ENCODE results near the gene HDLBP.

DNA sequence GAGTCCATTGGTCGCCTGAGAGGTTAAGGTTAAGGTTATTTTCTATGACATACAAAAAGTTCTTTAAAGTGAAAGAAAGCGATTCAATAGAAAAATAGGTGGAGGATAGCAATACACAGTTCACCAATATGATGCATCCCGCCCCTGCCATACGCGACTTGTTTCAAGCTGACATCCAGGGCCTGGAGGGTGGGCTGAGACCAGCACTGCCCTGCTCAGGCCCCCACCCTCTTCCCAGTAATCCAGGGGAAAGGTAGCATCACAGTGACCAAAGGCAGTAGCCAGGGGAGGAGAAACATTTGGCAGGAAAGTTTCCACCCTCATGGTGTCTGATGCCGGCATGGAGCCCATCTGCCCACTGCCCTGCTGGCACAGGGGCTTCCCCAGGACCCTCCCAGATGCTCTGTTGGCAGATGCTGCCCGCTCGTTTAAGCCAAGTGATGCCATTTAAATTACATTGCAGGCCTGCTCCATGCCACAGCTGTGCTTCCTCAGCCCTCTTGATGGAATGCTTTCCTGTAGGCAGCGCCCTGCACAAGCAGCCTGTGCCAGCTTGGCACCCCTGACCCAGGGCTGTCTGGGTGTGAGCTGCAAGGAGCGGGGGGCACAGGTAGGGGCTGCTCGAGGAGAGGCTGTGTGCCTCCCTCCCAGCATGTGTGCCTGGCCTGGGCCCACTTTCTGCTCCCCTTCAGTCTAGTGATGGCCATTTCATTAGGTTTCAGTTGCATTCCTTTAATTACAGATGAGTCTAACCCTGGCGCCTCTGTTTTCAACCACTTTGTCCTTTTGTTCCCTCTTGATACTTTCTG, 137.7 kb downstream of the HDLBP start:
- TF ChIP-seq, protein P1, sequence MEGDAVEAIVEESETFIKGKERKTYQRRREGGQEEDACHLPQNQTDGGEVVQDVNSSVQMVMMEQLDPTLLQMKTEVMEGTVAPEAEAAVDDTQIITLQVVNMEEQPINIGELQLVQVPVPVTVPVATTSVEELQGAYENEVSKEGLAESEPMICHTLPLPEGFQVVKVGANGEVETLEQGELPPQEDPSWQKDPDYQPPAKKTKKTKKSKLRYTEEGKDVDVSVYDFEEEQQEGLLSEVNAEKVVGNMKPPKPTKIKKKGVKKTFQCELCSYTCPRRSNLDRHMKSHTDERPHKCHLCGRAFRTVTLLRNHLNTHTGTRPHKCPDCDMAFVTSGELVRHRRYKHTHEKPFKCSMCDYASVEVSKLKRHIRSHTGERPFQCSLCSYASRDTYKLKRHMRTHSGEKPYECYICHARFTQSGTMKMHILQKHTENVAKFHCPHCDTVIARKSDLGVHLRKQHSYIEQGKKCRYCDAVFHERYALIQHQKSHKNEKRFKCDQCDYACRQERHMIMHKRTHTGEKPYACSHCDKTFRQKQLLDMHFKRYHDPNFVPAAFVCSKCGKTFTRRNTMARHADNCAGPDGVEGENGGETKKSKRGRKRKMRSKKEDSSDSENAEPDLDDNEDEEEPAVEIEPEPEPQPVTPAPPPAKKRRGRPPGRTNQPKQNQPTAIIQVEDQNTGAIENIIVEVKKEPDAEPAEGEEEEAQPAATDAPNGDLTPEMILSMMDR (IDR thresholded peaks at IDR 0.05) = no peak
- no peak for TF ChIP-seq POLR2A (IDR thresholded peaks at IDR 0.05)
